ENCODE results near the gene VANGL2.
A peak's percentile ranks its signal among the peaks of the same experiment; 100 is the strongest.
"Not testable (repeated sequence)": the region's sequence is repeated elsewhere in the genome, so short reads cannot be mapped to it uniquely, and the experiment has no call there.

VANGL2 gene

DNA sequence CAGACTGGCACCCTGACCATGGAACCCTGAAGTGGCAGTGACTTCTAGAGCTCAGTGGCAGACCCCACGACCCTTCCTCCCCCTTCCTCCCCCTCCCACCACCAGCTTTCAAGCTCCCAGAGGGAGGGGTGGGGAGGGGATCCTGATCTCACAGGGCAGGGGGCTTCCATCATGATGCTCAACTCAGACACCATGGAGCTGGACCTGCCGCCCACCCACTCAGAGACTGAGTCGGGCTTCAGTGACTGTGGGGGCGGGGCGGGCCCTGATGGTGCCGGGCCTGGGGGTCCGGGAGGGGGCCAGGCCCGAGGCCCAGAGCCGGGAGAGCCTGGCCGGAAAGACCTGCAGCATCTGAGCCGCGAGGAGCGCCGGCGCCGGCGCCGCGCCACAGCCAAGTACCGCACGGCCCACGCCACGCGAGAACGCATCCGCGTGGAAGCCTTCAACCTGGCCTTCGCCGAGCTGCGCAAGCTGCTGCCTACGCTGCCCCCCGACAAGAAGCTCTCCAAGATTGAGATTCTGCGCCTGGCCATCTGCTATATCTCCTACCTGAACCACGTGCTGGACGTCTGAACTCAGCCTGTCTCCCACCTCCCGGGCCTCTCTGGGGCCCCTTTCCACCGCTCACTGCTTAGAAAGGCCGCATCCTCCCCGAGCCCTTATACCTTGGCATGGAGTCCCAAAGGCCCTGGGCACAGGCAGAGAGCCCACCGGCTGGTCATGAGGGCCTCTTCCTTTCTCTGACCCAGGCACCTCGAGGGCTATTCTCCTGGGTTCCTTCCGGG, 29.6 kb upstream of the VANGL2 start:
- no peak for DNase-seq

DNA sequence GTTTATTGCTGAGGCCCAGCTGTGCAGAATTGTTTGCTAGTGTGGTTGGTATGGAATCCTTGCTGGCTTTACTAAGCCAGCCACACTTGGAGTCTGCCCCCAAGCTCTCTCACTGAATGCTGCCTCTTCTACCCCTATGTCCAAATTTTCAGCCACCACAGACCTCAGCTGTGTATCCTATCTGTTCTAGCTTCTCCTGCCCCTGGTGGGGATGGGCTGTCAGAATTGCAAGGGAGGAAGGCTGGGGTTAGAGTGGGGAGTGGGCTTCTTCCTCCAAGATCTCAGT, 29.1 kb upstream of the VANGL2 start:
- no peak for DNase-seq

DNA sequence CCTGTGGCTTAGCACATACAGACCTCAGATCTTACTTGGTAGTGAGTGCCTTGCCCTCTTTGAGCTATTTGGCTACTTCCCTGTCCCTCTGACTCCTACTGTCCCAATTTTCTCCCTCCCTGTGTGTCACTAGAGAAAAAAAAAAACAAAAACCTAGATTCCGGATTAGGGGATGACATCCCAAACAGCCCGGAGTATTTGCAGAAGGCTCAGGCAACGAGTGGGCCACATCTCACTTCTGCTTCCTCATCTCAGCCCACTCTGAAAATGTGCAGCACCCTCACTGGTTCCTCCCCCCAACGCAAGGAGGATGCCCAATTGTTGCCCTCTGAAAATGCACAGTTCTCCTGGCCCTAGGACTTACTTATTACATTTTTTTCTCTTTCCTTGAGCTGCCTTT, 28.6 kb upstream of the VANGL2 start:
- no peak for DNase-seq

DNA sequence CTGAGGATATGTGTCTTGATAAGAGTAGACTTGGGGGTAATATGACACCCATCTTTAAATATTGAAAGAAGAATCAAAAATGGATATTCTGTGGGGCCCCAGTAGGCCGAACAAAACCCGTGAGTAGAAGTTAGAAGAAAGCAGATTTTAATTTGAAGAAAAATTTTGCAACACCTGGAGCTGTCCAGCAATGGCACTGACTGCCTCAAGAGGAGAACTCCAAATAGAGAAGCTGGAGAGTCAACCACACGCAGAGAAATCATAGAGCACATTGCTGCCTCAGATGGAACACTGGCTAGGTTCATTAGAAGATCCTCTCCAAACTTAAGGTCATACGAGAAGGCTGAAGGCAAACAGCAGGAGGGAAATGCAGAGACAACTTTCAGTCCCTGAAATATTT, 26.7 kb upstream of the VANGL2 start:
- DNase-seq = no peak

DNA sequence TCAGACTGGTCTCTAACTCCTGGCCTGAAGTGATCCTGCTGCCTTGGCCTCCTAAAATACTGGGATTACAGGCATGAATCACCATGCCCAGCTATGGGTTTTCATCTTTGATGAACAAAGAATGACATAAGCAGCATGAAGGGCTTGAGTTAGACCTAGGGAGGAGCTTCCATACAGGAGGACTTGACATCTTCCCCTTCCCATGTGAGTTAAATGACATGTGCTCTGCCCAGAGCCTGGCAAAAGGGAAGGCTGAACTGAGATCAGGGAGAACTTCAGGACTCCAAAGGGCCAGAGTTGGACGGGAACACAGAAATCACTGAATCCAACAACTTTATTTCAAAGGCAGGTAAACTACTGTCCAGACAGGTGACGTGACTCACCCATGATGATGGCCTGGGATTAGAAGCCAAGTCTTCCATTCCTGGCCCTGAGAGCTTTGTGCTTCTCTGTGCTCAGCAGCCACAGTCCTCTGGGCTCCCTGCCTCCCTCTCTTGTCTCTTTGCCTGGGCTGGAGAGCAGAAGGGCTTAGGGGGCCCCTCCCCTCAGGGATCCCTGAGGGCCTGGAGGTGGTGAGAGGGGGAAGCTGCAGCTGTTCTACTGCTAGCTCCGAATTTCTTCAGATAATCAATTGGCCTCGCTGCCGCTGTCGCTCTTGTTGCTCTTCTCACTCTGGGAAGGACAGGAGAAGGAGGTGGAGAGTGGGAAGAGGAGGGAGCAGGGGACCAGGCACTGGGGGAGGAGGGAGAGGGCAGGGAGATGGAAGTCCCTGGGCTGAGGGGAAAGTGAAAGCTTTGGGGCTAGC, 25.9 kb upstream of the VANGL2 start:
- DNase-seq = no peak

DNA sequence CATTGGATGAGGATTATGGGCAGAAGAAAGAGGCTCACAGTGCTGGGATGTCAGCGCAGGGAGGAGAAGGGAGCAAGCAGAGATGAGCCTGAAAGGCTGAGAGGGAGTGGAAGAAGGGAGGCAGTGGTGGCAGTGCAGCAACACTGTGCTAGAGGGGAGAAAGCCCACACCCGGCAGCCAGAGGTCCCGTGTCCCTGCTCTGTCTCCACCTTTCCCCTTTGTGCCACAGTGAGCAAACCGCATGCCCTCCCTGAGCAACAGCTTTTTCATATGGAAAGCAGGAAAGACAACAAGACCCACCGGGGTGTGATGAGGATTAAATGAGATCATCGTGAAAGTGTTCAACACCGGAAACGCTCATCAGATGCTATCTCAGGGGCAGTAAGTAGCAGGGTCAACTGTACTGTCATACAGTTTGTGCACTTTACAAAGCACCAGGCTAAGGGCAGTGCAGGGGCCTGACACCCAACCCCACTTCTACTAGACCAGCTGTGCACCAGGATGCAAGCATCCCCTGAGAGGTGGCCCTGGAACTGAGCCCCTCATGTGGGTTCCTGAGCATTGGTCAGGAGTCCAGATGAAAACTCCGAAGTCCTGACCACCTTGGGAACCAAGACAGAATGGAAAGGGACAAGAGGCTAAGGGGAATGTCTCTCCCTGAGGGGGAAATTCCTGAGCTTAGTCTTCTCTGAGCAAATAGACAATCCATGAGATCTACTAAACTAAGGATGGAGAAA, 24.4 kb upstream of the VANGL2 start:
- no peak for DNase-seq

DNA sequence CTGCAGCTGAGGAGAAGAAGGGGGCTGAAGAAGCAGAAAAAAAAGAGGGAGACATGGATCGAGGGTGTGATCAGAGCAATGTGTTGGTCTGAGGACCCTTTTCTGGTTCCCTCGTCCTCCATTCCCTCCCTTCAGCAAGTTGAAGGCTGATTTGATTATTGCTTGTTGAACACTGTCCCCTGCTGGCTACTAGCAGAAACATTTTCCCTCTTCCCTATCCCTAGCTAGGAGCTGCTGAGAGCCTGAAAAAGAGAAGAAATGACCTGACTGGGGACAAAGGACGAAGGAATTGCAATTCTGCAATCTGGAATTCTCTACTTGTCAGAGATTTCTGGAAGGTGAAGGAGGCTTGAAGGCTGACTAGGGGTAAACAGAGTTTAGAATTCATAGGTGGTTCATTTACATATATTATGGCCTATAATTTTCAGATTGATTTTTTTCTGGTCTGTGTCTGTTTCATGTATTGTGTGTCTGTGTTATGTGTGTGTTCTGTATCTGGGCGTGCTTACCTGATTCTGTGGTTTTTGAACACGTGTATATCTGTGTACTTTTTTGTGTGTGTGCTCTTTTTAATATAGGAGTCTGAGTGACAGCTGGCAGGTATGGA, 23.7 kb upstream of the VANGL2 start:
- DNase-seq = no peak

DNA sequence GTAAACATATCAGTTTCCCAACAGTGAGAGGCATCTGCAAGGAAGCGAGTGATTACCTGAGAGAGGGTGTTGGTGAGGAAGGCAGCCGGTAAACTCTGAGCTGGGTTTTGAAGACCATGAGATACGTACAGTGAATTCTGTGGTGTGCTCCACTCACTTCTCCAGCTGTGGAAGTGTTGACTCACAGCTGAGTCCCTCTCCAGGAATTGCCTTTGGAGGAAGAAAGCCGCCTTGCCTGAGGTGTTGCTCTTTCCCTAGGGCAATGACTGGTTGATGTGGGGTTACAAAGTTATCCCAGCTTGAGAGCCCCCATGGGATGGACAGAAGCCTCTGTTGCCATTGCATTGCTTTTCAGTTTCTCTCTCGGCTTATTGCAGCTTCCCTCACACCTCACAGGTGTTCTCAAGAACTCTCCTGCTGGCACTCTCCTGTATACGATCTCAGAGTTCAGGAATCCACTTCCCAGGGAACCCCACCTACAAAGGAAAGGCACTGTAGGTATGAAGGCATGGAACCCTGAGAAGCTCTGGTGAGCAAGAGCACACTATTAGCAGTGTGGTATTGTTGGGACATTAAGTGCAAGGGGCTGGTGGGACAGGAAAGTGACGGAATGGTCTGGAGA, 22.7 kb upstream of the VANGL2 start:
- DNase-seq = peak; percentile 40

DNA sequence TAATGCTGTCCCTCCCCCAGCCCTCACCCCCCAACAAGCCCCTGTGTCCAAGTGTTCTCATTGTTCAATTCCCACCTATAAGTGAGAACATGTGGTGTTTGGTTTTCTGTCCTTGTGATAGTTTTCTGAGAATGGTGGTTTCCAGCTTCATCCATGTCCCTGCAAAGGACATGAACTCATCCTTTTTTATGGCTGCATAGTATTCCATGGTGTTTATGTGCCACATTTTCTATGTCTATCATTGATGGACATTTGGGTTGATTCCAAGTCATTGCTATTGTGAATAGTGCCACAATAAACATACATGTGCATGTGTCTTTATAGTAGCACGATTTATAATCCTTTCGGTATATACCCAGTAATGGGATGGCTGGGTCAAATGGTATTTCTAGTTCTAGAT, 15.6 kb upstream of the VANGL2 start:
- not testable (repeated sequence) for DNase-seq

DNA sequence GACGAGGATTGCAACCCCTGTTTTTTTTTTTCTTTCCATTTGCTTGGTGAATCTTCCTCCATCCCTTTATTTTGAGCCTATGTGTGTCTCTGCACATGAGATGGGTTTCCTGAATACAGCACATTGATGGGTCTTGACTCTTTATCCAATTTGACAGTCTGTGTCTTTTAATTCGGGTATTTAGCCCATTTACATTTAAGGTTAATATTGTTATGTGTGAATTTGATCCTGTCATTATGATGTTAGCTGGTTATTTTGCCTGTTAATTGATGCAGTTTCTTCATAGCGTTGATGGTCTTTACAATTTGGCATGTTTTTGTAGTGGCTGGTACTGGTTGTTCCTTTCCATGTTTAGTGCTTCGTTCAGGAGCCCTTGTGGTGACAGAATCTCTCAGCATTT, 12.0 kb upstream of the VANGL2 start:
- DNase-seq = not testable (repeated sequence)

DNA sequence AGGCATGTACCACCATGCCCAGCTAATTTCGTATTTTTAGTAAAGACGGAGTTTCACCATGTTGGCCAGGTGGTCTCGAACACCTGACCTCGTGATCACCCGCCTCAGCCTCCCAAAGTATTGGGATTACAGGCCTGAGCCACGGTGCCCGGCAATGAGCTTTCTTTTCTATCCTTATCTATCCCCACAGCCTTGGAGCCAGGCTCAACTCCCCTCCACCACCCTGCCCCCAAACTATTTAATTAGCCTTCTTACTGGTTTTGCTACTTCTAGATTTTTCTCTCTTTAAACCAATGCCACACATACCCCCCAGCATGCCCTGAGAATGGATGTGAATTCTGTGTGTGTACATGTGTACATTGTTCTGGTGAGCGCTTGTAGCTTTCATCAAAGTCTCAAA, 5.7 kb upstream of the VANGL2 start:
- DNase-seq = no peak

DNA sequence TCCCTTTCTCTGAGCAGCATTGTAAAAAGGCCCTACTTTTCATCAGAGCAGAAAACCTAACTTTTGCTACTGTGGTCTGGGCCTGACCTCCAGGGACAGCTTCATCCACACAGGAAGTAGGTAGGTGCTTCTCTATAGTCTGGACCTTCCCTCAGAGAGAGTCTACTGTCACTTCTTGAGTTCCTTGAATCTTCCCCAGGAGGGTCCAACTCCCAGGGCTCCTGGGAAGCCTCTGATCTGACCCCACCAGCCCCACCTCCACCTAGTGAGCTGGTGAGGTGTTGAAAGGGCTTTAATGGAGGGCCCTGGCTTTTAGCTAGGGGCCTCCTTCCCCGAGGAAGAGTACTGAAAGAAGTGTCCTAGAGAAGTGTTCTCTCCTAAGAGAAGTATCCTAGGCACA, 2.7 kb upstream of the VANGL2 start:
- no peak for DNase-seq

DNA sequence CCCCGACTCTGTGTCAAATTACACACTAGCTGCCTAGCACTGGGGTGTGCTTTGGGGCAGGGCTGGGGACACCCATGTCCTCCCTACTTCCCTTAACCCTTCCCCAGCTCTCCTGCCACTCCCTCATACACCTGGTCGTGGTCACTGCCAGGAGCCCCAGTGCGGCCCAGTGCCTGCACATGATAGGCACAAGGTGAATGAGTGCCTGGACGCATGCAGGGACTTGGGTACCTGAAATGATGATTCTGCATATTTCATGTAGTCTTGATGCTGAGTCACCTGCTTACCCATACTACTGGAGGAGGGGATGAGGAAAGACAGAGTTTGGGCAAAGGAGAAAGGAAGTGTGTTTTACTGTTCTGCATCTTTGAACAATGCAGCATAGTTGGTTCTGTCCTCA, 1.5 kb upstream of the VANGL2 start:
- no peak for DNase-seq

DNA sequence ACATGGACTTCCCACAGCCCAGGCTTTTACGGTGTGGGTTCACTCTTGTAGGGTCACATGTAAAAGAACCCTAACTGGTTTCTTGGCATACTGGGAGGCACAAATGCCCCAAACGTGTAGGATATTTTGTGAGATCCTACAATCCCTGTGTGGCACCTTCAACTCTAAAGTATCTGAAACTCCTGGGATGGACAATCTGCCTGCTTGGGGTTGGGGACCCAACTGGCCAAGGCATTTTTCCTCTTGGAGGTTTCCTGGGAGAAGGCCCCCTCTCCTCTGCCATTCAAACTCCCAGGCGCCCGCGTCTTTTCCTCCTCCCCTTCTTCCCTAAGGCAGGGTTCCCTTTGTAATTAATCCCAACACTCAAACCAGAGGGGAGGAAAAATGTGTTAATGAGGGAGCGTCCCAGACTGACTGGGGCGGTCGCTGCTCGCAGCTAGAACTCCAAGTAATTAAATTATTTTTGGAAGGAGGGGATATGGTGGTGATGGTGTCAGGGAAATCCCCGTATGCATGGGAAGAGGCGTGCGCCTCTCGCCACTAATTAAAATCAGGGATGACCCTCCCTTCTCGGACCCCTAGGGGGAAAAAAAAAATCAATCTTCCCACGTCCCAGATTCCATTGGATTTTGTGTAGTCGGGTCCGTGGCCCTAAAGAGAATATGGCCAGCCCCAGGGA, 681 bp upstream of the VANGL2 start:
- no peak for DNase-seq

DNA sequence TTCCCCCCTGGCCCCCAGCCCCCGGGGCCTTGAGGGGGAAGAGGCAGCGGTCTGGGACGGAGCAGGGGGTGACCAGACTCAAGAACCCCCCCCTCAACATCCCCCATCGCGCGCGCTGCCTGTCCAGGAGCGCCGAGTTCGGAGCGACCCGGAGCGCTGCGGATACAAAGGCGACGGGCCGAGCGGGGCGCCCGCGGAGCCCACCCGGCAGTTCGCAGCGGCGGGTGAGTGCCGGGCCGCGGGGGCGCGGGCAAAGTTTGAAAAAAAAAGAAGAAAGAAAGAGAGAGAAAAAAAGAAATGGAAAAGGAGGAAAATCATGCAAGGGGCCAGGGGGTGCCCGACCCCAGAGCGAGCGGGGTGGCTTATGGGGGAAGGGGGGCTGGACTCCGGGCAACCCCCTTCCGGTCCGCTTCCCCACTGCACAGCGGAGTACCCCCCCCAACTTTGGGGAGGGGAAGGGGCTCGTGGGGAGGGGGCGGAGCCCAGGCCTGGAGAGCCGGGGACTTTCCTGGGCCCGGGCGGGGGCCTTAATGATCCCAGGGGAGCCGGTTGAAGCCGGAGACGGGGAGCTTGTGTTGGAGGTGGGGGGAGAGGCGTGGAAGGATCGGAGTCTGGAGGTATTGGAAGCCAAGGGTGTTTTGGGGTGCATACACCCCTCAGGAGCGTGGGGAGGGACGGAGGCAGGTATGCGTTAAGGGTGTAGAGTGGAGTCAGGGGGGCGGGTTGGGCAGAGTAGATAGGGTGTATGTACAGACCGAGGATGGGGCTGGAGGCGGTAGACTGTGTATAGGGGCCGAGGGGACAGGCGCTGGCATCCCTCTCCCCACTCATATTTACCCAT, 502 bp downstream of the VANGL2 start:
- no peak for DNase-seq

DNA sequence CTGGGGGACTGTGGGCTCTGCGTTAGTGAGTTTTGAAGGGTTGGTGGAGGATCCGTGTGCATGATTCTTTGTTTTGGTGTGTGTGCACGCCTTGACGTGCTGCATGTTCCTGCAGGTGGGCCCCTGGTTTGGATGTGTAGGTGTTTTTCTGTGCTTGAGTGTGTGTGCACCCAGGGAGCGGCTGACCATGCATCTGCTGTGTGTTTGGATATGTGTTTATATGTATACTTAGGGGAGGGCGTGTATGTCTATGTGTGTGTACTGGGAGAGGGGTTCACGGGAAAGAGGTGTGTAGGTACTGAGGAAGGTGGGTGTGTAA, 1.1 kb downstream of the VANGL2 start:
- no peak for DNase-seq

DNA sequence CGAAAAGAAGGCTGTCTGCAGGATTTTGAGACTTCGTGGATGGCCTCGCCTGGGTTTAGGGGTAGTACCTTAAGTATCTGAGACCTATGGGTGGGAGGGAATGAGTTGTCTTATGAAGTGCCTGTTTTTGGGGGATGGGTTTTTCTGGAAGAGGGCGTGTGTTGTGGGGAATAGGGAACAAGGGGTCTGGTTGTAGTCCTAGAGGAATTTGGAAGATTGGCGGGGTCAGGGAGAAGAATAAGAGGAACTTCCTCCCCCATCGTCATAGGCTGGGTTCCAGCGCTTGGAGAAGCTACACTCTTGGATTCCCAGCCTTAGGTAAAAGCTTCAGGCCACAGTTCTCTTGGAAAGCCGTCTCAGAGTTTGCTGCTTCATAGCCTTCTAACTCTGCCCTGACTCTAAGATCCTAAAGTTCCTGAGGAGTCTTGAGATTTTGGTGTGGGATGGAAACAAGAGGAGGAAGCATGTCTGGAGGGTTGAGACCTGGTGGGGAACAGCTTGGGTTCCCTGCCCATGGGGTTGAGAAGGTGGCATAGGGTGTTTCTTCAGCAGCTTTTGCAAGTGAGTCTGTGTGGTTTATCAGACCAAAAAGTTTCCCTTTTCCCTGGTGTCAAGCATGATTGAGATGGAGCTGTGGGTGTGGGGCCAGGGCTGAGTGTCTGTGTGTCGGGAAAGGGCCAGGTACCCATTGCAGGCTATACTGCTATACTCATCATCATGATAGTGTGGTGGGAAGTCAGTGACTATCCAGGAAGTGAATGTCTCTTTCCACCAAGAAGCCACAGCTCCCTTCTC, 1.8 kb downstream of the VANGL2 start:
- no peak for DNase-seq

DNA sequence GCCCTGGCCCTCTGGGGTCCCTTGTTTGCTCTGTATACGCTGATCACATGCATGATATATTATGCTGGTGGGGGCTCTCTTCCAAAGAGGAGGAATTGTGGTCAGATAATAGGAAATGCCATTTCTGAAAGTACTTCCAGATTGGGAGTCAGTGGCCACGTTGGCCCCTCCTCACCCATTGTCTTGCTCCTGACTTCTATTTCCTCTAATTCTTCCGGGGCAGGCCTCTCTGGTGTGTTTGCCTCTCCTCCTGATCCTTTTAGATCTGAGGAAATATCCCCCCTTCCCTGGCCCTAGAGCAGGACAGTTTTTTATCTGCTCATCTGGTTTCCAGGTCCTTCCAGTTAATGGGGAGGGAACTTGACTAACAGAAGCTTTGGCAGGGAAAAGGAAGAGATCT, 2.9 kb downstream of the VANGL2 start:
- no peak for DNase-seq

DNA sequence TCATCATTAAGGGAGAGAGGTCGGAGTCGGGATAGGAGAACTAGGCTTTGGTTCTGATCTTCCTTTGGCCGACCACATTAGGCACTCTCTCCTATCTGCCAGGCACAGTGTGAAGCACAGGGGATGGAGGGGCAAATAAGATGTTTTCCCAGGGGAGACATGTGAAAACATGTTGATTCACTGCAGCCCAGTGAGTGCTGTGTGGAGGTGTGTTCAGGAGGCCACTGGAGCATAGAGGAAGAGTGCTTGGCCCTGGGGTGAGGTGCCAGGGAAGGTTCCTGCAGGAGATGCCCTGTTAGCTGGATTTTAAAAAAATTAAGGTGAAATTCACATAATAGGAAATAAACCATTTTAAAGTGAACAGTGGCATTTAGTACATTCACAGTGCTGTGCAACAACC, 3.7 kb downstream of the VANGL2 start:
- no peak for DNase-seq

DNA sequence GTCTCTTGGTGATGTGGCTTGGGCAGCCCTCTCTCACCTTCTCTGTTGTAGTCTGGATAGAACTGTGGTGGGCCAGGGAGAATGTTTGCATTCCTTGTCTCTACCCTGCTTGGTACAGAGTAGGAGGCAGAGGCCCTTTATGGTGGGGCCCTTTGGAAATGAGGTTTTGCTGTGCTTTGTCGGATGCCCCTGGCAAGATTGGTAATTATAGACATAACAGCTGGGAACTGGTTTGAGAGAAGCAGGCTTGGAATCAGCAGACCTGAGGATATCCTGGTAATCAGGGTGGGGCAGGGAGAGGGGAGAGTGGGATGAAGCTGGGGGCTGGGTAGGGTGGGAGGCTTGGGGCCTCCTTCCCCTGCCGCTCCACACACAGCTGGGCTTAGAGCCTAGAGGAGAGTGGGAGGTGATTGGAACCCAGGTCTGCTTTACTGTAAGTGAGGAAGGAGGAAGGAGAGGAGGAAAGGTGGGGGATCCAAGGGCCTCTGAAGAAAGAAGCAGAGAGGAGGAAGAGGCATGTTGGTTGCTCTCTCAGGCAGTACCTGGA, 5.0 kb downstream of the VANGL2 start:
- DNase-seq = no peak
